Right atrium auricular region (tissue), 2 donors: ENCODE data around the gene CA9. TPM values are rescaled to one million over a fixed set of nuclear protein-coding genes. Genes with fewer than 3 reads are reported as not detected.

ENCODE experiments used
- DNase-seq: peaks from one replicate; pipeline ENCODE4 v3.0.0-alpha.2; 2019; ENCODE audit warnings: low spot score
- H3K27ac ChIP-seq, 2 donors: fragments of 200-600 bp; sonication (generic); 1 replicate in 1 of 2; 2 replicates in 1 of 2; pipeline ENCODE4 v1.5.1; 2016 to 2019
- H3K27me3 ChIP-seq, 2 donors: fragments of 200-600 bp; sonication (generic); one replicate each; pipeline versions ENCODE4 v1.5.1 to v1.6.0; 2017 to 2019
- H3K36me3 ChIP-seq: fragments of 200-600 bp; sonication (generic); one replicate; pipeline ENCODE4 v1.5.1; 2016
- H3K4me1 ChIP-seq, 2 donors: fragments of 200-600 bp; sonication (generic); one replicate each; pipeline versions ENCODE4 v1.5.1 to v1.6.0; 2017 to 2019
- H3K4me3 ChIP-seq, 2 donors: fragments of 200-600 bp; sonication (generic); 1 replicate in 1 of 2; 2 replicates in 1 of 2; pipeline ENCODE4 v1.5.1; 2017 to 2019; ENCODE audit warnings: mild to moderate bottlenecking in 1 of 2, moderate library complexity in 1 of 2
- H3K9me3 ChIP-seq, 2 donors: fragments of 200-600 bp; sonication (generic); one replicate each; pipeline ENCODE4 v1.5.1; 2019
- total RNA-seq, 2 donors: library from RNA; depleted of rRNA; stranded (reverse); fragments of >200 nt; gene quantifications; one replicate each; pipeline ENCODE4 v1.1.0, GENCODE V29; 2016
- TF ChIP-seq, protein P1 (sequence below), 2 donors: fragments of 200-600 bp; sonication (generic); IDR thresholded peaks; one replicate each; pipeline ENCODE4 v1.5.1; 2019; ENCODE audit warnings: antibody characterized with exemption in 2 of 2

Gene CA9
- total RNA-seq, 2 donors from 2014 or later, result 5.5 to 5.9 TPM

GRCh38 chr9:35695943-35696401 lies 22.2 kb downstream of the CA9 start:
- TF ChIP-seq, protein P1, sequence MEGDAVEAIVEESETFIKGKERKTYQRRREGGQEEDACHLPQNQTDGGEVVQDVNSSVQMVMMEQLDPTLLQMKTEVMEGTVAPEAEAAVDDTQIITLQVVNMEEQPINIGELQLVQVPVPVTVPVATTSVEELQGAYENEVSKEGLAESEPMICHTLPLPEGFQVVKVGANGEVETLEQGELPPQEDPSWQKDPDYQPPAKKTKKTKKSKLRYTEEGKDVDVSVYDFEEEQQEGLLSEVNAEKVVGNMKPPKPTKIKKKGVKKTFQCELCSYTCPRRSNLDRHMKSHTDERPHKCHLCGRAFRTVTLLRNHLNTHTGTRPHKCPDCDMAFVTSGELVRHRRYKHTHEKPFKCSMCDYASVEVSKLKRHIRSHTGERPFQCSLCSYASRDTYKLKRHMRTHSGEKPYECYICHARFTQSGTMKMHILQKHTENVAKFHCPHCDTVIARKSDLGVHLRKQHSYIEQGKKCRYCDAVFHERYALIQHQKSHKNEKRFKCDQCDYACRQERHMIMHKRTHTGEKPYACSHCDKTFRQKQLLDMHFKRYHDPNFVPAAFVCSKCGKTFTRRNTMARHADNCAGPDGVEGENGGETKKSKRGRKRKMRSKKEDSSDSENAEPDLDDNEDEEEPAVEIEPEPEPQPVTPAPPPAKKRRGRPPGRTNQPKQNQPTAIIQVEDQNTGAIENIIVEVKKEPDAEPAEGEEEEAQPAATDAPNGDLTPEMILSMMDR (IDR thresholded peaks at IDR 0.05), result no peak
- Histone ChIP-seq H3K4me1 (peaks cover 0 to 25% of the 10 kb centered on the region in 2 donors), H3K4me3 (no peak overlapping the region), H3K27me3 (no peaks in the 10 kb centered on the region), H3K27ac (peak overlapping the region; percentile 23 to 58), H3K36me3 (peaks cover 53% of the 10 kb centered on the region), H3K9me3 (no peaks in the 10 kb centered on the region)
- no peak for DNase-seq

GRCh38 chr9:35696520-35697215 lies 22.9 kb downstream of the CA9 start:
- TF ChIP-seq, protein P1 (IDR thresholded peaks at IDR 0.05), result peak; percentile 77 to 92
- Histone ChIP-seq H3K36me3 (peaks cover 60% of the 10 kb centered on the region), H3K4me3 (no peak overlapping the region), H3K27ac (peak overlapping the region; percentile 23 to 58), H3K27me3 (no peaks in the 10 kb centered on the region), H3K9me3 (no peaks in the 10 kb centered on the region), H3K4me1 (peaks cover 0 to 23% of the 10 kb centered on the region in 2 donors)
- DNase-seq, result peak; percentile 75

DNA sequence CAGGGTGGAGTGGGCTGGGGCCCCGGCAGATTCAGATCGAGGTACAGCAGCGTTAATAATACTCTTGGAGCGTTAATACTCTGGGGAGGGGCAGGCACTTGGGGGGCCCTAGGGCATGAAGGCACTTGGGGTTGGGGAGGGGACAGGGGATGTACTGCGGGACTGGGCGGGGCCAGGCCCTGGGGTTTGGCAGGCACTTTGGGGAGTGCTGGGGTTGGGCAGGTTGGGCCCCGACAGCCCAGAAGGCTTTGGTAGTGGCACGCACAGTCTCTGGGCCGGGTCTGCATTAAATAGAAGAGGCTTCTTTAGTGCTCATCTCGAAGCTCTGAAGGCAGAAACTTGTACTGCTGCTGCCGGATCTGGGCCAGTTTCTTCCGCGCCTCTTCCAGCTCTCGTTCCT lies 23.8 kb downstream of the CA9 start:
- Histone ChIP-seq H3K9me3 (no peaks in the 10 kb centered on the region), H3K4me1 (peaks cover 0 to 23% of the 10 kb centered on the region in 2 donors), H3K27ac (peak overlapping the region; percentile 9 to 30), H3K36me3 (peaks cover 68% of the 10 kb centered on the region), H3K4me3 (no peak overlapping the region), H3K27me3 (no peaks in the 10 kb centered on the region)
- TF ChIP-seq, protein P1 (IDR thresholded peaks at IDR 0.05), result no peak
- DNase-seq, result no peak

GRCh38 chr9:35698231-35698630 lies 24.5 kb downstream of the CA9 start:
- Histone ChIP-seq H3K4me1 (peaks cover 0 to 23% of the 10 kb centered on the region in 2 donors), H3K9me3 (no peaks in the 10 kb centered on the region), H3K27me3 (no peaks in the 10 kb centered on the region), H3K4me3 (no peak overlapping the region), H3K27ac (no peak overlapping the region), H3K36me3 (peaks cover 76% of the 10 kb centered on the region)
- DNase-seq, result no peak
- TF ChIP-seq, protein P1 (IDR thresholded peaks at IDR 0.05), result no peak

- Histone ChIP-seq H3K36me3 (peaks cover 94% of the 10 kb centered on the region), H3K4me1 (peaks cover 0 to 27% of the 10 kb centered on the region in 2 donors), H3K4me3 (no peak overlapping the region), H3K27me3 (no peaks in the 10 kb centered on the region), H3K27ac (peak overlapping the region; percentile 51 to 64), H3K9me3 (no peaks in the 10 kb centered on the region)
- TF ChIP-seq, protein P1 (IDR thresholded peaks at IDR 0.05), result no peak
- no peak for DNase-seq
Observed at GRCh38 chr9:35700031-35700430, 26.3 kb downstream of the CA9 start.
